ENCODE results near the gene JKAMP.

- no peak for TF ChIP-seq POLR2A (IDR thresholded peaks at IDR 0.05; ENCODE audit: low read depth, low read length)
- no peak for TF ChIP-seq POLR2AphosphoS5 (IDR thresholded peaks at IDR 0.05; ENCODE audit: low read depth, low read length)
Measured at GRCh38 chr14:59490756-59491155, 6.4 kb downstream of the JKAMP start.
